HCT116 (cell line): ENCODE data around the gene THSD7A. TPM values are rescaled to one million over a fixed set of nuclear protein-coding genes. Genes with fewer than 3 reads are reported as not detected.

ENCODE experiments used
- ATAC-seq: fragments of 200-7000 bp; cut with Tn5 transposase; 2 replicates; pipeline ENCODE4 v1.9.1; 2020; ENCODE audit warnings: mild to moderate bottlenecking, moderate library complexity
- BruUV-seq: library from RNA; stranded (reverse); fragments of 400-500 nt; replicated peaks from 2 replicates; lab custom pipeline; 2021; lab: Mats Ljungman, UMichigan
- CTCF ChIA-PET: fragments of 300-600 bp; sonication (Branson Sonifier 250); formaldehyde crosslinking; loops from one replicate; lab custom pipeline; 2021; ENCODE audit warnings: antibody characterized with exemption; lab: Charles Lee
- POLR2A ChIA-PET: fragments of 300-600, 350-600 bp; sonication (Branson Sonifier 250); formaldehyde crosslinking; loops from one replicate; lab custom pipeline; 2021; ENCODE audit warnings: antibody characterized with exemption; lab: Charles Lee
- RAD21 ChIA-PET, 2 experiments: fragments of 300-600 bp; sonication (Branson Sonifier 250); formaldehyde crosslinking; loops; one replicate each; lab custom pipeline; 2023; ENCODE audit warnings: low total read pairs in 2 of 2; ENCODE audit not compliant: uncharacterized antibody in 2 of 2, unreplicated experiment in 2 of 2, low non-redundant PET in 1 of 2; lab: Charles Lee
- DNase-seq: peaks from one replicate; pipeline ENCODE4 v3.0.0-alpha.2; 2010; ENCODE audit warnings: low read depth, low spot score
- H2AFZ ChIP-seq: fragments of 200-600 bp; shearing (Covaris generic), sonication (generic); 2 replicates; pipeline ENCODE4 v1.6.1; 2017; ENCODE audit warnings: low read depth, mixed run types, mixed read lengths, antibody characterized with exemption, low read length; ENCODE audit not compliant: poor library complexity, severe bottlenecking
- H3K27ac ChIP-seq: 2 replicates; pipeline ENCODE4 v1.5.1; 2012; ENCODE audit warnings: low read depth, low read length
- H3K27me3 ChIP-seq: fragments of 200-600 bp; sonication (generic); 2 replicates; pipeline ENCODE4 v1.6.1; 2016; ENCODE audit warnings: mixed run types, low read length, mixed read lengths; ENCODE audit not compliant: insufficient read depth
- H3K36me3 ChIP-seq, 2 experiments: fragments of 200-500 bp in 1 of 2; fragments of 200-600 bp in 1 of 2; sonication (Bioruptor generic) in 1 of 2; sonication (generic) in 1 of 2; 2 replicates each; pipeline versions ENCODE4 v1.5.1 to v1.6.1; 2014 to 2016; ENCODE audit warnings: low read length in 2 of 2, inconsistent platforms in 1 of 2, mixed read lengths in 1 of 2, mixed run types in 1 of 2; ENCODE audit not compliant: insufficient read depth in 2 of 2, control insufficient read depth in 1 of 2
- H3K4me1 ChIP-seq, 2 experiments: fragments of 200-600 bp in 1 of 2; sonication (generic) in 1 of 2; 2 replicates each; pipeline versions ENCODE4 v1.5.1 to v1.6.1; 2012 to 2017; ENCODE audit warnings: low read length in 2 of 2, inconsistent platforms in 1 of 2, mild to moderate bottlenecking in 1 of 2, mixed read lengths in 1 of 2, mixed run types in 1 of 2, moderate library complexity in 1 of 2; ENCODE audit not compliant: insufficient read depth in 2 of 2, control insufficient read depth in 1 of 2
- H3K4me2 ChIP-seq: fragments of 200-600 bp; sonication (generic); 2 replicates; pipeline ENCODE4 v1.6.1; 2017; ENCODE audit warnings: mixed run types, low read length, mixed read lengths
- H3K4me3 ChIP-seq, 2 experiments: fragments of 200-600 bp in 1 of 2; sonication (generic) in 1 of 2; replicated peaks in 1 of 2; 2 replicates each; pipeline ENCODE4 v1.5.1; 2011 to 2016; ENCODE audit warnings: low read length in 2 of 2, control low read depth in 1 of 2, low read depth in 1 of 2, mild to moderate bottlenecking in 1 of 2, mixed read lengths in 1 of 2, mixed run types in 1 of 2
- H3K79me2 ChIP-seq: fragments of 200-600 bp; sonication (generic); 2 replicates; pipeline ENCODE4 v1.6.1; 2017; ENCODE audit warnings: mild to moderate bottlenecking, mixed run types, low read length, moderate library complexity, mixed read lengths; ENCODE audit not compliant: insufficient read depth
- H3K9ac ChIP-seq: fragments of 200-600 bp; sonication (generic); 2 replicates; pipeline ENCODE4 v1.6.1; 2016; ENCODE audit warnings: low read length, mixed read lengths
- H3K9me2 ChIP-seq: fragments of 200-600 bp; sonication (generic), shearing (Covaris generic); 2 replicates; pipeline ENCODE4 v1.6.1; 2017; ENCODE audit warnings: mixed run types, mild to moderate bottlenecking, moderate library complexity; ENCODE audit not compliant: insufficient read depth
- H3K9me3 ChIP-seq, 2 experiments: fragments of 200-500 bp in 1 of 2; fragments of 200-600 bp in 1 of 2; sonication (Bioruptor generic) in 1 of 2; sonication (generic) in 1 of 2; 2 replicates each; pipeline ENCODE4 v1.6.1; 2014 to 2017; ENCODE audit warnings: low read length in 2 of 2, mixed read lengths in 2 of 2, inconsistent platforms in 1 of 2, low read depth in 1 of 2, mild to moderate bottlenecking in 1 of 2, mixed run types in 1 of 2, moderate library complexity in 1 of 2; ENCODE audit not compliant: control insufficient read depth in 1 of 2, insufficient read depth in 1 of 2
- H4K20me1 ChIP-seq: fragments of 200-600 bp; sonication (generic), shearing (Covaris generic); 2 replicates; pipeline ENCODE4 v1.6.1; 2017; ENCODE audit warnings: mixed run types, mild to moderate bottlenecking, moderate library complexity; ENCODE audit not compliant: insufficient read depth
- ATF3 ChIP-seq: IDR thresholded peaks from 2 replicates; pipeline ENCODE4 v1.6.1; 2012
- CBX3 ChIP-seq: IDR thresholded peaks from 2 replicates; pipeline ENCODE4 v1.6.1; 2012; ENCODE audit warnings: low read depth
- CEBPB ChIP-seq: IDR thresholded peaks from 2 replicates; pipeline ENCODE4 v1.6.1; 2012; ENCODE audit warnings: low read depth
- CTCF ChIP-seq, 3 experiments: fragments of 200-600 bp in 1 of 3; sonication (generic) in 1 of 3; IDR thresholded peaks in 2 of 3; conservative IDR thresholded peaks in 1 of 3; 2 replicates each; pipeline ENCODE4 v1.5.1; 2012 to 2017; ENCODE audit warnings: low read depth in 2 of 3, low read length in 2 of 3, antibody characterized with exemption in 1 of 3, borderline replicate concordance in 1 of 3, control low read depth in 1 of 3, mild to moderate bottlenecking in 1 of 3, mixed read lengths in 1 of 3, mixed run types in 1 of 3, moderate library complexity in 1 of 3; ENCODE audit not compliant: insufficient read depth in 1 of 3
- EGR1 ChIP-seq: IDR thresholded peaks from 2 replicates; pipeline ENCODE4 v1.6.1; 2012; ENCODE audit warnings: low read depth
- ELF1 ChIP-seq: IDR thresholded peaks from 2 replicates; pipeline ENCODE4 v1.6.1; 2012; ENCODE audit warnings: low read depth, borderline replicate concordance
- FOSL1 ChIP-seq: IDR thresholded peaks from 2 replicates; pipeline ENCODE4 v1.6.1; 2012; ENCODE audit warnings: low read depth
- POLR2A ChIP-seq: IDR thresholded peaks from 2 replicates; pipeline ENCODE4 v1.7.0; 2011; ENCODE audit warnings: borderline replicate concordance; ENCODE audit not compliant: insufficient read depth, insufficient read length; ENCODE audit errors: extremely low read depth
- POLR2AphosphoS5 ChIP-seq: IDR thresholded peaks from 2 replicates; pipeline ENCODE4 v1.6.1; 2011; ENCODE audit warnings: mild to moderate bottlenecking, low read depth, low read length, moderate library complexity
- RAD21 ChIP-seq: IDR thresholded peaks from 2 replicates; pipeline ENCODE4 v1.6.1; 2012; ENCODE audit warnings: low read depth, mild to moderate bottlenecking
- REST ChIP-seq: IDR thresholded peaks from 2 replicates; pipeline ENCODE4 v1.6.1; 2012; ENCODE audit warnings: low read depth
- SP1 ChIP-seq: IDR thresholded peaks from 2 replicates; pipeline ENCODE4 v1.6.1; 2012; ENCODE audit warnings: low read depth
- SRF ChIP-seq: IDR thresholded peaks from 2 replicates; pipeline ENCODE4 v1.6.1; 2012; ENCODE audit warnings: low read depth
- TCF7L2 ChIP-seq: IDR thresholded peaks from 2 replicates; pipeline ENCODE4 v1.7.0; 2011; ENCODE audit warnings: borderline replicate concordance, inconsistent platforms; ENCODE audit not compliant: insufficient read depth, insufficient read length; ENCODE audit errors: extremely low read depth
- ZFX ChIP-seq: fragments of 450-650 bp; IDR thresholded peaks from 2 replicates; pipeline ENCODE4 v1.6.1; 2017
- ZNF274 ChIP-seq: fragments of 200-500 bp; sonication (Bioruptor generic); IDR thresholded peaks from 2 replicates; pipeline ENCODE4 v1.6.1; 2014; ENCODE audit warnings: mild to moderate bottlenecking, low read depth, low read length, inconsistent platforms
- intact Hi-C: fragments of 100-400 bp; cut with micrococcal nuclease; formaldehyde crosslinking; loops from 2 replicates; pipeline ENCODE4 v1.10.0; 2022
- total RNA-seq: library from RNA; stranded (reverse); gene quantifications from one replicate; pipeline ENCODE4 v1.2.1, GENCODE V29; 2021; ENCODE audit not compliant: unreplicated experiment

The THSD7A gene
- total RNA-seq, 1 experiment from 2014 or later: 0.05 TPM

DNA sequence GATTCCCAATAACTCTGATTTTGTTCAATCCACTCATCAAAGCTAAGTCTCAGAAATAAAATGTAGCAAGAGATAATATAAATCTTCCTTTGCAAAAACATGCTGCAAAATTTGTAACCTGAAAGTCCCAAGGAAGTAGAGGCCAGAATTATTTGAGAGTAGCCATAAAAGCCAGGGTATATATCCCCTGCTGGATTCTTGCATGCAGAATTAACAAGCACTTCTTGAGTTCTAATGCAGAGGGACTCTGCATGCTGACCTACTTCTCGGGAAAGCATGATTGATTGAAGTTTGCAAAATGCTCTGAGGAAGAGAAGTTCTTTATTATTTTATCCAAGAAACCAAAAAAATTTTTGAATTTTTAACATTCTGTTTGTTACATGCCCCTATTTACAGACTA, 121.6 kb downstream of the THSD7A start:
- H3K79me2 ChIP-seq: no peaks in the 10 kb centered on the region
- CTCF ChIA-PET: no interaction called here
- H3K4me1 ChIP-seq: peaks cover 9 to 11% of the 10 kb centered on the region in 2 experiments; a peak in 3 of 4 replicates
- RAD21 ChIA-PET: no interaction called here
- H3K27me3 ChIP-seq: no peaks in the 10 kb centered on the region
- H3K27ac ChIP-seq: no peak overlapping the region
- POLR2A ChIA-PET: no interaction called here
- no peaks in the 10 kb centered on the region for H4K20me1 ChIP-seq
- no peak overlapping the region for H3K4me3 ChIP-seq
- TF ChIP-seq CBX3: no peak
- TF ChIP-seq RAD21: no peak
- no peak for TF ChIP-seq POLR2A
- no peak for TF ChIP-seq CEBPB
- no peak for TF ChIP-seq POLR2AphosphoS5
- TF ChIP-seq, all 23 proteins: peak for 0
- ATAC-seq: no peak
- intact Hi-C loops: no loop called here
- no peaks in the 10 kb centered on the region for H3K9me2 ChIP-seq
- DNase-seq: no peak
- H2AFZ ChIP-seq: no peak overlapping the region
- H3K9ac ChIP-seq: no peak overlapping the region
- no peaks in the 10 kb centered on the region for H3K36me3 ChIP-seq
- H3K9me3 ChIP-seq: no peaks in the 10 kb centered on the region
- no peak overlapping the region for H3K4me2 ChIP-seq
- no TSS peak for BruUV-seq

- H3K36me3 ChIP-seq: no peaks in the 10 kb centered on the region
- H4K20me1 ChIP-seq: no peaks in the 10 kb centered on the region
- H3K9me2 ChIP-seq: no peaks in the 10 kb centered on the region
- H3K4me3 ChIP-seq: no peak overlapping the region
- H2AFZ ChIP-seq: no peak overlapping the region
- H3K4me1 ChIP-seq: peaks cover 9 to 11% of the 10 kb centered on the region in 2 experiments; a peak in 3 of 4 replicates
- H3K27ac ChIP-seq: no peak overlapping the region
- CTCF ChIA-PET: no interaction called here
- no peaks in the 10 kb centered on the region for H3K27me3 ChIP-seq
- RAD21 ChIA-PET: no interaction called here
- no peak overlapping the region for H3K4me2 ChIP-seq
- DNase-seq: no peak
- no peak overlapping the region for H3K9ac ChIP-seq
- POLR2A ChIA-PET: no interaction called here
- intact Hi-C loops: no loop called here
- H3K79me2 ChIP-seq: no peaks in the 10 kb centered on the region
- no peak for ATAC-seq
- no peaks in the 10 kb centered on the region for H3K9me3 ChIP-seq
- no TSS peak for BruUV-seq
- TF ChIP-seq ATF3: no peak
- no peak for TF ChIP-seq CEBPB
- TF ChIP-seq REST: no peak
- TF ChIP-seq CTCF (IDR thresholded peaks at IDR 0.05 in 2 of 3, conservative IDR thresholded peaks at IDR 0.05 in 1 of 3; ENCODE audit: borderline replicate concordance in 1 of 3, insufficient read depth in 1 of 3, low read depth in 2 of 3, low read length in 2 of 3): no peak
- TF ChIP-seq ZFX: no peak
- TF ChIP-seq RAD21: no peak
- TF ChIP-seq SP1: no peak
- no peak for TF ChIP-seq ELF1
- no peak for TF ChIP-seq FOSL1
- TF ChIP-seq TCF7L2: no peak
- no peak for TF ChIP-seq ZNF274
- TF ChIP-seq POLR2A: no peak
- no peak for TF ChIP-seq POLR2AphosphoS5
- no peak for TF ChIP-seq SRF
- no peak for TF ChIP-seq EGR1
These were observed 122.8 kb downstream of the THSD7A start for GRCh38 chr7:11709196-11709595.
